Omental fat pad (tissue), 4 donors: ENCODE data around the gene UGDH. TPM values are rescaled to one million over a fixed set of nuclear protein-coding genes. Genes with fewer than 3 reads are reported as not detected.

ENCODE experiments used
- ATAC-seq: fragments of 150-250 bp; one replicate; pipeline ENCODE4 v1.9.1; 2016; ENCODE audit warnings: mild to moderate bottlenecking, moderate library complexity; ENCODE audit not compliant: low FRiP score
- DNase-seq: peaks from one replicate; pipeline ENCODE4 v3.0.0-alpha.2; 2019; ENCODE audit warnings: low spot score
- total RNA-seq, 4 donors: library from RNA; depleted of rRNA; stranded (reverse); fragments of >200 nt; gene quantifications; one replicate each; pipeline ENCODE4 v1.1.0, GENCODE V29; 2016
- TF ChIP-seq, protein P1 (sequence below), 3 donors: fragments of 450-650 bp; IDR thresholded peaks; one replicate each; pipeline ENCODE4 v1.5.1; 2016 to 2017; ENCODE audit warnings: antibody characterized with exemption in 3 of 3, mild to moderate bottlenecking in 3 of 3, moderate library complexity in 2 of 3

The UGDH gene
- total RNA-seq, 4 donors from 2014 or later = 60.1 to 653 (median 148) TPM

GRCh38 chr4:39480251-39480650 is 47.0 kb downstream of the UGDH start:
- DNase-seq = no peak
- TF ChIP-seq, protein P1, sequence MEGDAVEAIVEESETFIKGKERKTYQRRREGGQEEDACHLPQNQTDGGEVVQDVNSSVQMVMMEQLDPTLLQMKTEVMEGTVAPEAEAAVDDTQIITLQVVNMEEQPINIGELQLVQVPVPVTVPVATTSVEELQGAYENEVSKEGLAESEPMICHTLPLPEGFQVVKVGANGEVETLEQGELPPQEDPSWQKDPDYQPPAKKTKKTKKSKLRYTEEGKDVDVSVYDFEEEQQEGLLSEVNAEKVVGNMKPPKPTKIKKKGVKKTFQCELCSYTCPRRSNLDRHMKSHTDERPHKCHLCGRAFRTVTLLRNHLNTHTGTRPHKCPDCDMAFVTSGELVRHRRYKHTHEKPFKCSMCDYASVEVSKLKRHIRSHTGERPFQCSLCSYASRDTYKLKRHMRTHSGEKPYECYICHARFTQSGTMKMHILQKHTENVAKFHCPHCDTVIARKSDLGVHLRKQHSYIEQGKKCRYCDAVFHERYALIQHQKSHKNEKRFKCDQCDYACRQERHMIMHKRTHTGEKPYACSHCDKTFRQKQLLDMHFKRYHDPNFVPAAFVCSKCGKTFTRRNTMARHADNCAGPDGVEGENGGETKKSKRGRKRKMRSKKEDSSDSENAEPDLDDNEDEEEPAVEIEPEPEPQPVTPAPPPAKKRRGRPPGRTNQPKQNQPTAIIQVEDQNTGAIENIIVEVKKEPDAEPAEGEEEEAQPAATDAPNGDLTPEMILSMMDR (IDR thresholded peaks at IDR 0.05) = no peak
- ATAC-seq = no peak

DNA sequence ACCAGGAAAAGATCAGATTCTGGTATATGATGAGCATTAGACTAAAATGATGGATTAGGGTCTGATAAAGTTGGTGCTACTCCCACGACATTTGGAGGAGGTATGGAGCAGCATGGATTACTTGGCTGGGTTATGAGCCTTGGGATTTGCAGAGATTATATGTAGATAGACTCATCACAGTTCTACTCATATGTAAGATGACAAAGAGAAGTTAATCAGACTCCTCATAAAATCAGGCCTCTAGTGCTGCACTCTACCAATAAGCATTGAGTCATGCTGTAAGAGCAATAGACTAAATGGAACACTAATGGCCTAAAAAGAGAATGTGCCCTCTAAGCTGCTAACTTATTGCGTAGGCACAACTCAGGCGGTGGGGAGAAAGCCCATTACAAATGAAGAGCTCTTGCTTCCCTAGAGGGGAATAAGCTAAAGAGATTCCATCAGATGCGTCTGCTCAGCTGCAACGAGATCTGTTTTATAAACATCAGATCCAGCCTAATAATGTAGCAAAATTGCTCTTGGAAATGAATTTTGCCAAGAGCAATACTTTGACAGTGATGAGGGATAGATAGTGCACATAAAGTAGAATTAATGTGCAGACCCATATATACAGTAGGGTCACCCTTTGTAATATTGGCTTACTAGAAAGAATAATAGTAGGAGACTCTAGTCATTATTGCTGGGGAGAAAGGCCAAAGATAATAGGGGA is 50.9 kb downstream of the UGDH start:
- TF ChIP-seq, protein P1 (IDR thresholded peaks at IDR 0.05) = no peak
- DNase-seq (no peak), ATAC-seq (peak; percentile 59)

GRCh38 chr4:39472396-39472795 is 54.8 kb downstream of the UGDH start:
- TF ChIP-seq, protein P1 (IDR thresholded peaks at IDR 0.05) = no peak
- ATAC-seq = peak; percentile 31
- DNase-seq = no peak

DNA sequence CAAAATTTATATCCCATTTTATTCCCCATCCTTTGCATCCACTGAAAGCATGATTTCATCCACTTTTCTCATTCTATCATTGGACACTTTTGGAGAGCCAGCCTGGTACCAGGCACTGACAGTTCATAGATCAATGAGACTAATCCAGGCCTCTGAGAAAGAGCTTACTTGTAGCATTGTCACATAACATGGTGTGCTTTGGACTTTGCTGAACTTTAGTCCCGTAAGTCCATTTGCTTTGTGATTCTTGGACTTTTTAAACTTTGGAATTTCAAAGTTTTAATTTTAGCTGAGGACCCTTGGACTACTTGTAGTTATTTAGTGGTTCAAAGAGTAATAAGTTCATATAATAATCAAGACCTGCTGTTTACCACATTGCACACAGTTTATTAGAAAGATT is 56.8 kb downstream of the UGDH start:
- TF ChIP-seq, protein P1 (IDR thresholded peaks at IDR 0.05) = no peak
- no peak for ATAC-seq
- no peak for DNase-seq

DNA sequence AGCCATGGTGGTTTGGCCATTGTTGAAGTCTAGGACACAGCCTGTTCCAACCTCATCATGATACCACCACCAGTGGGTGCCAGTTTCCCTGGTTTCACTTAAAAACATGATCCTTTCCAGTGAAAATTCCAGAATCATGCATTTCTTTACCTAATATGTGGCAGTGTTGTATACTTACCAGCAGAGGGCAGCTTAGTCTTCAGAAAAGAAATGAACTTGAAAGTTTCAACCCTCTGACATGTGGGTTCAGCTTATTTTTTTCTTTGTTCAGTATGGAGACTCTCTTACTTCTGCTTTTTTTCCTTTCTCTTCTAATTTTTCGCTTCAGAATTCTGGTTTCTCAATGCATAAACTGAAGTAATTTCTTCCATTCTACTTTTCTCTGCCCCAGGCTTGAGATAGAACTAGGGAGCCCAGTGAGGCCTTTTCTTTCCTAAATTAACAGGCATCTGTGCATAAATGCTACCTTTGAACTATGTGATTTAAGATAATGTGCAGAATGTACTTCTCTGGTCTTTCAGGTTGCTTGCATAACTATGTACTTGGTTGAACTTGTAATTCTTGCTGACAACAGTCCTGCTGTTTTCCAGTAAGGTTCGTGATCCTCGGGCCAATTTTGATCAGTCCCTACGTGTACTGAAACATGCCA is 57.7 kb downstream of the UGDH start:
- ATAC-seq = peak; percentile 93
- TF ChIP-seq, protein P1 (IDR thresholded peaks at IDR 0.05) = peak in 2 of 3 donors; percentile 39 to 52
- DNase-seq = no peak

DNA sequence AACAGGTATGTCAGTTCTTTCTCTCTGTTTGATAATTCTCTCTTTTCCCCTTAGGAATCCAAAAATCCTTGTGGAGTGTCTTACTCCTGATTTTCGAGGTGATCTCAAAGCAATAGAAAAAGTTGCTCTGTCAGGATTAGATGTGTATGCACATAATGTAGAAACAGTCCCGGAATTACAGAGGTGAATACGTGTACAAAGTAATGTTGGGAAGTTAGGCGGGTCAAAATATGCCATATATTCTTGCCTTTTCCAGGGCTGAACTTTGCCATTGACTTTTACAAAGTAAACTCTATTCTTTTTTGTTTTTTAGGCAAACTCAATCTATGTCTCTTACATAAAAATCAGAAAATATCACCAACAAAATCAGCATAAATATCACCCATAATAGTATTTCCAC is 59.8 kb downstream of the UGDH start:
- no peak for ATAC-seq

More for the DNA sequence above, 59.8 kb downstream of the UGDH start:
- TF ChIP-seq, protein P1 (IDR thresholded peaks at IDR 0.05) = no peak
- no peak for DNase-seq
